HG02588 (cell line): ENCODE results near the gene TUFT1.

Experiments
- ATAC-seq: cut with Tn5 transposase; IDR thresholded peaks from one replicate; pipeline ENCODE4 v1.9.1; 2021; ENCODE audit warnings: mild to moderate bottlenecking, moderate library complexity; ENCODE audit not compliant: unreplicated experiment

The TUFT1 gene, protein sequence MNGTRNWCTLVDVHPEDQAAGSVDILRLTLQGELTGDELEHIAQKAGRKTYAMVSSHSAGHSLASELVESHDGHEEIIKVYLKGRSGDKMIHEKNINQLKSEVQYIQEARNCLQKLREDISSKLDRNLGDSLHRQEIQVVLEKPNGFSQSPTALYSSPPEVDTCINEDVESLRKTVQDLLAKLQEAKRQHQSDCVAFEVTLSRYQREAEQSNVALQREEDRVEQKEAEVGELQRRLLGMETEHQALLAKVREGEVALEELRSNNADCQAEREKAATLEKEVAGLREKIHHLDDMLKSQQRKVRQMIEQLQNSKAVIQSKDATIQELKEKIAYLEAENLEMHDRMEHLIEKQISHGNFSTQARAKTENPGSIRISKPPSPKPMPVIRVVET

DNA sequence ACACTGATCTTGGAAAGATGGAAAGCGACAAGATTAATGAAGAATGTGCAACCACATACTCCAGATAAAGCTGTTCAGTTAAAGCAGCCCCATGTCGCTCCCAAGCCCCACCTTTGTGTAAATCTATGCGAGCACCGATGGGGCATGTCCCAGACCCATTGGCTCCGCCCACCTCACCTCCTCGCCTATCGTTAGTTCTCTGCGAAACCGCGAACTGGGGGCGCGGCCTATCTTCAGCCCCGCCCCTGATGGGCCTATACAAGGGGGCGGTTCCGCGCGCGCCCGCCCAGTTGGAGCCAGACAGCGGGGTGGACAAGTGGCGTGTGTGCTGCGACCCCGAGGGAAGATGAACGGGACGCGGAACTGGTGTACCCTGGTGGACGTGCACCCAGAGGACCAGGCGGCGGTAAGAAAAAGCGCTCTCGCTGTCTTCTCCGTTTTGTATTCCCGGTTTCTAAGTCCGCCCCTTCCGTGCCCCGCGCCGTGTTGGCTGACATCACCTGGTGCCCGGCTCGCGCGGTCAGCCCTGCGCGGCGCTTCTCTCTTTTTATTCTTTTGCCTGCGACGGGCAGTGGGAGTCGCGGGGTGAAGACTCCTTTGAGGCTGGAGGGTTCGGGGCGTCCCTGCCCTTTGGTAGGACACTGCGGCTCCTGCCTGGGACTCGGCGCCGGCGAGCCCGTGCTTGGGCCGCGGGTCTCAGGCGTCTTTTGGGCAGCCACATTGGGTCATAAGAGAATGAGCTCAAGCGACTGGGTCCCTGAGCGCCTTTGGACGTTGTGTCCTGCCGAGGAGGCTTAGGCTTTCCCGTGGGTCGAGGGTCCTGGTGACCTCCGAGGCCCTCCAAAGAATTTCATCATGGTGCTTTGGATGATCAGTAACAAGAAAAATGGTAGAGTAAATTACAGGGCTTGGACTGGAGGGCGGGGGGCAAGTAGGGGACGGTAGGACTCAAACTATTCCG, at the start of gene TUFT1:
Gene TUFT1 (plus strand): TSS at position 289 of the 961 bp plus-strand sequence. CDS start 58 bp downstream, at position 347.
- ATAC-seq: peak; percentile 91

DNA sequence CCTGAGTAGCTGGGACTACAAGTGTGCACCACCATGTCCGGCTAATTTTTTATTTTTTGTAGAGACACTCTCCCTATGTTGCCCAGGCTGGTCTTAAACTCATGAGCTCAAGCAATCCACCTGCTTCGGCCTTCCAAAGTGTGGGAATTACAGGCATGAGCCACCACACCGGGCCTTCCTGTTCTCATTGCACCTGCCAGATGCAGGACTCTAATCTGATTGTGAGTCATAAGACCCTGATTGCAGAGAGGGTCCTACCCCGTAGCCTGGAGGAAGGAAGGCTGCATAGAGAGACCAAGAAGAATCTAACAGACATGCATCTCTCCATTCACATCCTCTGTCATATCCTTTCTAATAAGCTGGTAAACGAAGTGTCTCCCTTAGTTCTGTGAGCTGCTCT, 48.5 kb upstream of the TUFT1 start:
- ATAC-seq: no peak

DNA sequence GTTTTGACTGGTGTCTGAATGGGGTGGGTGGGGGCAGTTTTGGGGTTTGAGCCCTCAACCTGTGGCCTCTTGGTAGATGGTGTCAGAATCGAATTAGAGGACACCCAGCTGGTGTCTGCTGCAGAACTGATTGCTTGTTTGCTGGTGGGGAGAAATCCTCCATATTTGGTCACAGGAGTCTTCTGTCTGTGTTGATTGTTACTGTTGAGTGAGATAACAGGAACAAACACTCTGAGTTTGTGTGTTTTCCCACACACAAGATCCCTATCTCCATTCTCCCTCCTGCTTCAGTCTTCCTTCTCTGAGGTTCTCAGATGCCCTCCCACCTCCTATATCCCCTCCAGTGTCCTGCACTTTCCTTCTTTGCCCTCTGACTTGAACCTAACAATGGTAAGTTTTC, 48.0 kb upstream of the TUFT1 start:
- ATAC-seq: no peak

DNA sequence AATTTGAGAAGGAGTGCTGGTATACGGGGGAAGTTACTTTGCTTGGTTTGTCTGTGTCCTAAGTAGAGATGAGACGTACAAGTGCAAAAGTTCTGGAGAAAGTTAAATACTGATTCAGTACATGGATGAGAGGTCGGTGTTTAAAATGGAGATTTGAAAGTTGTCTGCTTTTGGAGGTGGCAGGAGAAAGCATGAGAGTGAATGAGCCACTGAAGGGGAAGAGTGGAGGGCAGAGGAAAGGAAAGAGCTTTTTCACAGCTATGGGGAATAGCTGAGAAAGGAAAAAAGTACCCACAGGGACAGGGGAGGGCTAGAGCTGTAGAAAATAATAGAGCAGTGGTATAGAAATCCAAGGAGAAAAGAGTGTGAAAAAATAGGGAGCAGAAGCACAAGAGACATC, 47.1 kb upstream of the TUFT1 start:
- no peak for ATAC-seq

DNA sequence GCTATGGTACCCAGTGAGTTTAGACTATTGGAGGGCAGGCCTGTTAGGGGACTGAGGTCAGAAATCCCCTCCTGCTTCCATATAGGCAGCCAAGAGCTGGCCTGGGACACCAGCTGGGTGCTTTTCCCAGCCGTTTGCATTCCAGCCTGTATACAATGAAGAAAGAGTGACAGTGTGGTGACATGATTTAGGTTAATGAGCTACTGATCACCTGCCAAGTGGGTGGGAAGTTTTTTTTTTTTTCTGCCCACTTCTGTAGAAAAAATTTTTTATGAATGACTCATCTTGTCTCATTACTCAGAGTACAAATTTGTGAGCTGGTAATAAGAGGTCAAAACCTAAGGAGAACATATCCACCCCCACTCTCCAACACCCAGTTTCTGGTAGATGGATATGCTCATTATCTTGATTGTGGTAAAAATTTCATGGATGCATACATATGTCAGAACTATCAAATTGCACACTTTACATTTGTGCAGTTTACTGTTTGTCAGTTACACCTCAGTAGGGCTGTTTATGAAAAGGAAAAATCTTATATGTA, 45.3 kb upstream of the TUFT1 start:
- ATAC-seq: no peak

DNA sequence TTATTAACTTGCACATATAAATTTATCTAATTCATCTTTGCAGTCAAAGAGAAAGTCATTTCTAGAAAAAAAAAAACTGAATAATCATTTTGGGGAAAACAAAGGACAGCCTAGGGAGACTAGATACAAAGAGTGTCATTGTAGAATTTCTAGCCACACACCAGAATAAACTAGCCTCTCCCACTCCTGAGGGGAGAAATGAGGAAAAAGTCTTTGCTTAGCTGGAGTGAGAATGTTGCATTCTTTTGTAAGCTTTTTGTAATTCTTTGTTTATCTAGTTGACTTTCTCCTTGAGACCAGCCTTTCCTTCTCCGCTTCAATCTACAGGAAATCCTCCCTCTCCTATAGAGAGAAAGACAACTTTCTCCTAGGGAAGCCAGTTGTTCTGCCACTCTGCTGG, 44.8 kb upstream of the TUFT1 start:
- no peak for ATAC-seq

DNA sequence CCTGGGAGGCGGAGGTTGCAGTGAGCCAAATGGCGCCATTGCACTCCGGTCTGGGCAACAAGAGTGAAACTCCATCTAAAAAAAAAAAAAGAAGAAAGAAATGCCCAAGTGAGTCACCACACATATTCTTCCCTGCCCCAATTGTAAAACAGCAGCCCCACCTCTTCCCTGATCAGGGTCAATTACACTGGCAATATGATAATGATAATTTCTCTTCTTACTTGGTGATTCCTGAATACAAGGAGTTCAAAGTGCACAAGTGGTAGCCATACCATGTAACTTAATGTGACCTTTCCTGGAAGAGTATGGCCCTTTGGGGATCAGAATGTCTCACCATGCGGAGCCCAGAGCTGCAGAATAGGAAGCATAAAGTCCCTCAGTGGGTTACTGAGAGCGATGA, 40.7 kb upstream of the TUFT1 start:
- ATAC-seq: no peak

DNA sequence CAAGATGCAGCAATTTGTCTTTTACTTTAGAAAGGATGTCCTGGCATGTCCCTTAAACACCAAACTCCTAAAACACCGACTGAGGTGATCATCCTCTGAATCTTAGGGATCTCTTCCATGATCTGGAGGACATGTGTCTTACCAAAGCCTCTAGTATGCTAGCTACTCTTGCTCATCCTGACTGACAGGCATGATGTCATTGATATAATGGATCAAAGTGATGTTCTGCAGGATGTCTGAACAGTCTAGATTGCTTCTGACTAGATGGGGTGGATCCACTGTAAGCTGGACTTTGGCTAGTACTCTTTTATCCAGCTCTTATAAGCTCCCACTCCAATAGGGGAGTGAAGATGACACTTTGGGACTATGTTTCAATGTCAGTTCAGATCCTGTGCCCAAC, 40.2 kb upstream of the TUFT1 start:
- no peak for ATAC-seq

DNA sequence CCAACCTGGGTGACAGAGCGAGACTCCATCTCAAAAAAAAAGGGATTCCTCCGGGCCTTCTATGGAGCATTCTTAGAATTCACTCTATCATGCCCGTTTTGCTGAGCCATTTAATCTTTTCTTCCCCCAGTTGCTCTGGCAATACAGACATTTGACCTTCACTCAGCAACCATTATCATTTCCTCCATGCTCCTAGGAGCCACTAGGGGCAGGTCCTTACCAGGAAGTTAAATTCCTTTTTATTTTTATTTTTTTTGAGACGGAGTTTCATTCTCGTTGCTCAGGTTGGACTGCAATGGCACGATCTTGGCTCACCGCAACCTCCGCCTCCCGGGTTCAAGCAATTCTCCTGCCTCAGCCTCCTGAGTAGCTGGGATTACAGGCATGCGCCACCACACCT, 38.6 kb upstream of the TUFT1 start:
- no peak for ATAC-seq

DNA sequence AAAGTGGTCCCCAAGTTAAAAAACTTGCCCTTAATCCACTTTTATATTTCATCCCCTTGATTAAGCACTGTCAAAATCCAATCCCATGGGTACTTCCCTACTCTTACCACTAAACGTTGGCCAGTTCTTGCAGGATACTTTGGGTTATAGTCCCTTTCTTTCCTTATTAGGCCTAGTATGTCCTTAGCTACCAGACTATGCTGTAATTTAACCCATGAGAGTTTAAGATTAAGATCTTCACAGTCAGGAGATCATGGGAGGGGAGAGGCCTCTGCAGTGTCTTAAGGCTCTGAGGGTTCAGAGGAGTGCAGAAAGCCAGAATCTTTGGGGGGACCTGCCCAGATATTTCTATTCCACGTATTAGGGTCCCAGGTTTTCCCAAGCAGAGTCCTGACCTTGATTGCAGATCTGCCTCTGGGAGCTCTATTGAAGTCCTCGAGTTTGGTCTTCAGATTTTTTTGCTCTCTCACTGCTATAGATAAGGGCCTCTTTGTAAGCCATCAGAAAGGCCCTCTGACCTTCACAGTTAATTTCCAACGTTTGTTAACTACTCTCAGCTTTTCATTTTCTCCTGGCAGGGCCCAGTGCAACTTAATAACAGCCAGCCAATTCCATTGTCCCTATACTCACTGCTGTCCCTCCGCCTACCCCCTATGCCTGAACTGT, 37.9 kb upstream of the TUFT1 start:
- ATAC-seq: no peak

DNA sequence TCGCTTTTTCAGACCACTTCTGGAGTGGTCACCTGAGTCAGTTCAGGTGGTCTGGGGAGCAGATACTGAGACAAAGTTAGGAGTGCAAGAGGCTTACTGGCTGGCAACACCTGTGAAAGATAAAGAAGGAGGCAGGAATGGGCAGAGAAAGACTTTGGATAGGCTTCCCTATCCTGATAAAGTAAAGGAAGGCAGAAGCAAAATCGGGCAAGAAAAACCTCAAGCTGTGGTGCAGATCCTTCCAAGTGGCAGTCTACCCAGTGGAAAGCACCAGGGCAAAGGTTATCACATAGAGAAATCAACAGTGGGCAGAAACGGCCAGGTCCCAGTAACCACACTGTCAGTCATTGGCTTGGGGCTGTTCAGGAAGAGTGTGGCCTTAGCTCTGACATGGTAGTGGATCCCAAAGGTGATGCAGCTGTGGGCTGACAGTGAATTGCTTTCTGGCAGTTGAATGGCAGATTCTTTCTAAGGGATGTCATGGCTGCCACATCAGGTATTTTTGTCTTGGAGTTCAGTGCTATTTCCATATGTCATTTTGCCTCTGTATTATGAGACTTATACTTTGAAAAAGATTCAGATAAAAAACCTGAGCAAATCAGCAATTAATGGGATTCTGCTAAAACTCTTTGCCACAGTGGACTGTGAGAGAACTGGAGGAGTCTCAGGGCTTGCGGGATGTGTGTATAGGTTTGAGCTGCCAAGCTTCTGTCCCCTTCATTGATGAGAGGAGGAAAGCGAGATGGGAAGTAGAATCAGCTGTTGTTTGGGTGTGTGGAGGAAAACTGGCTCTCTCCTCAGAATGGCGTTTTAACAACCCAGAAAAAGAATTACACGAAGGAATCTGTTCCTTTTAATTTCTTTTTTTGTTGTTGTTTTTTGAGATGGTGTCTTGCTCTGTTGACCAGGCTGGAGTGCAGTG, 37.0 kb upstream of the TUFT1 start:
- ATAC-seq: no peak

DNA sequence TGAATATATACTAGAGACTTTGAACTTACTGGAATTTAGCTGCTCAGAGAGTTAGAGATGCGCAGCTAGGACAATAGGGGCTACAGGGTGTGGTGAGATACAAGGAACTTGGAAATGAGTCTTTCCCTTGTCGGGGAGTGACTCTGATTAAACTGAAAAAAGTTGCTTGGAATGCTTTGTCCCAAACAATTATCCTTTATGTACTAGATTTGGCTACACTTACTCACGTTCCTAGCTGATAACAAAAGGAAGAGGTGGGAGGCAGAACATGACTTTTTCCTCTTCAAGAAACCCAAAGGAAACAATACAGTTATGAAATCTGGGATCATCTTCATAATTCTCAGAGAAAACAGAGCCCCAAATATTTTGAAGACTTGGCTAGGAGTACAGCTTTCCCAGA, 35.9 kb upstream of the TUFT1 start:
- ATAC-seq: no peak

DNA sequence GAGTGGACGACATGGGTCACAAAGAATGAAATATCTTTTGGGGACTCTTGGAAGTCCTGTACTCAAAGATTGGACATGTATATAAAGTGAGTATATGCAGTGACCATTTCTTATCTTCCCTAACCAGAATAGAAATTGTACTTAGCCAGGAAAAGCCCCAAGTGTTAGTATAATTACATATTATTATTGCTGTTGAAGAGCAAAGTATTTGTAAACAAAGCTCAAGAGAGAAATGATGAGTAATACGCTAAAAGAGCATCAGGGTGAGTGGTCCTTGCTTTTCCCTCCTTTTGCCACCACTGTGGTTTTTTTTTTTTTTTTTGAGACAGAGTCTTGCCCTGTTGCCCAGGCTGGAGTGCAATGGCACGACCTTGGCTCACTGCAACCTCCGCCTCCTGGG, 35.4 kb upstream of the TUFT1 start:
- ATAC-seq: no peak

DNA sequence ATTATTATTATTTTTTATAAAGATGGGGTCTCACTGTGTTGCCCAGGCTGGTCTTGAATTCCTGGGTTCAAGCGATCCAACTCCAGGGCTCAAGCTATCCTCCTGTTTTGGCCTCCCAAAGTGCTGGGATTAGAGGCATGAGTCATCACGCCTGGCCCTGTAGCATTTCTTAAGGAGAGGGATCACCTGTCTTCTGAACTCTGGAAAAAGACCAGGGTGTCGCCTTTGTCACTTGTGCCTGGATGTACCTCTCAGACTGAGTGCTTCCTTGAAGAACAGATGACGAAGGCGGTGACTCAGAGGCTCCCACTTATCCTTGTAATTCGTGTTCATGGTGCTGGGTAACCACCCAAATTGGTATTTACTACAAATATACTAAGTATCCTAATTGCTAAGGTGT, 31.3 kb upstream of the TUFT1 start:
- no peak for ATAC-seq

DNA sequence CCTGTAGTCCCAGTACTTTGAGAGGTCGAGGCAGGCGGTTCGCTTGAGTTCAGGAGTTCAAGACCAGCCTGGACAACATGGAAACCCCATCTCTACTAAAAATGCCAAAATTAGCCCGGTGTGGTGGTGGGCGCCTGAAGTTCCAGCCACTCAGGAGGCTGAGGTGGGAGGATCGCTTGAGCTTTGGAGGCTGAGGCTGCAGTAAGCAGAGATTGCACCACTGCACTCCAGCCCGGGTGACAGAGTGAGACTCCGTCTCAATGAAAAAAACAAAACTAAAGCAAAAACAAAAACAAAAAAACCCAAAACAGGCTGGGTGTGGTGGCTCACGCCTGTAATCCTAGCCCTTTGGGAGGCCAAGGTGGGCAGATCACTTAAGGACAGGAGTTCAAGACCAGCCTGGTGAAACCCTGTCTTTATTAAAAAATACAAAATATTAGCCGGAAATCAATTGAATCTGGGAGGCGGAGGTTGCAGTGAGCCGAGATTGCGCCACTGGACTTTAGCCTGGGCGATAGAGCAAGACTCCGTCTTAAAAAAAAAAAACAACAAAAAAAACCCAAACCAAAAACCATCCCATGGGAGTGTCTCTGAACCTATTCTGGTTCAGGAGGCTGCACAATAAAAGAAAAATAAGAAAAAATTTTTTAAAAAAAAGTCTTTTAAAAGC, 30.6 kb upstream of the TUFT1 start:
- ATAC-seq: no peak

DNA sequence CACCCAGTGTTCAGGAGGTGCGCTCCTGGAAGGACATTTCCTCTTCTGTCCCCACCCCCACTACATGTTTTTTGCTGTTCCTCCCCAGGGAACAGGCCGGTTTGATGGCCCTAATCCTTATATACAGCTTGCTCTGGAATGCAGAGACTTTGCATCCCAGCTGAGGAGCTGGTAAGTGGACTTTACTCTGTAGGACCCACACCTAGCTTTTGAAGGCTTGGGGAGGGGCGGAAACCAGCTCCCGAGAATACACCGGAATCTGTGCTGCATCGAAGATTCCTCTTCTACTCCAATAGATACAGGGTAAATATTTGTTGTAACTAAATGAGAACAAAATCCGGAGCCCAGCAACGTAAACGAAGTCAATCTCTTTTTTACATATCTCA, 30.1 kb upstream of the TUFT1 start:
- no peak for ATAC-seq

DNA sequence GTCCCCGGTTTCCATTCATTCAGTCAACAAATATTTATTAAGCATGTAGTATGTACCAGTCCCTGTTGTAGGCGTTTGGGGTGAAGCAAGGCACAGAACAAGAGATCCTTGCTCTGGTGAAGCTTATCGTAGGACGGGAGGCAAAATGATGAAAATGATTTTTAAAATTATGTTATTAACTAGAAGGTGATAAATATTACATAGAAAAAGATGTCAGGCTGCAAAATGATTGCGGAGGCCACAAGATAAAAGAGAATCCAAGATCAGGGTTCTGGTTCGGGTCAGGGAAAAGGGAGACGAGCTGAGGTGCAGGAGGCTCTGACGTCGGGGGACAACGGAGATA, 29.5 kb upstream of the TUFT1 start:
- ATAC-seq: no peak

DNA sequence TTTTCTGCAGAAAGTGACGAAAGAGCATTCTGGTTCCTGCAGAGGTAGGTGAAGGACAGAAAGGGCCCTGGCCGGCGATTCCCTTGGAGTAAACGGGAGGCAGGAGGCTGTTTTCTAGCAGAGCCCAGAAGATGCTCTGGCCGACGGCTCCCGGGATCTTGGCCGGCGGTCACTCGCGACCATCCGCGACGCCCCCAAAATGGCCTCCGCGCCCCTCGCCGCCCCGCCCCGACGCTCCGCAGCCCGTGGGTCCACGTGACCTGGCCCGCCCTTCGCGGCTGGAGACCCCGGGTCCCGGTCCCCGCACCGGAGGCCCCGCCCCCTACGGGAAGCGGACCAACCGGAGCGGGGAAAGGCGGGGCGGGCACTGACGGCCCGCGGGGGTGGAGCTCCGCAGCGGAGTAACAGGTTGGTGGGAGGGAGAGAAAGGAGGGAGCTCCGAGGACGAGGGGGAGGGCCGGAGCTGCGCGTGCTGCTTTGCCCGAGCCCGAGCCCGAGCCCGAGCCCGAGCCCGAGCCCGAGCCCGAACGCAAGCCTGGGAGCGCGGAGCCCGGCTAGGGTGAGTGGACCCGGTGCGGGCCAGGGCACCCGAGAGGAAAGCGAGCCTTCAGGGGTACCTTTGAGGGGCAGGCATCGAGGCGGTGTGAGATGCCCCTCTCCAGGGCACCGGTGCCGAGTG, 29.0 kb upstream of the TUFT1 start, which contains the start of gene CGN:
Gene CGN (plus strand): TSS at position 431 of the 679 bp plus-strand sequence. CDS start 7,133 bp downstream, outside the sequence.
- peak; percentile 80 for ATAC-seq

DNA sequence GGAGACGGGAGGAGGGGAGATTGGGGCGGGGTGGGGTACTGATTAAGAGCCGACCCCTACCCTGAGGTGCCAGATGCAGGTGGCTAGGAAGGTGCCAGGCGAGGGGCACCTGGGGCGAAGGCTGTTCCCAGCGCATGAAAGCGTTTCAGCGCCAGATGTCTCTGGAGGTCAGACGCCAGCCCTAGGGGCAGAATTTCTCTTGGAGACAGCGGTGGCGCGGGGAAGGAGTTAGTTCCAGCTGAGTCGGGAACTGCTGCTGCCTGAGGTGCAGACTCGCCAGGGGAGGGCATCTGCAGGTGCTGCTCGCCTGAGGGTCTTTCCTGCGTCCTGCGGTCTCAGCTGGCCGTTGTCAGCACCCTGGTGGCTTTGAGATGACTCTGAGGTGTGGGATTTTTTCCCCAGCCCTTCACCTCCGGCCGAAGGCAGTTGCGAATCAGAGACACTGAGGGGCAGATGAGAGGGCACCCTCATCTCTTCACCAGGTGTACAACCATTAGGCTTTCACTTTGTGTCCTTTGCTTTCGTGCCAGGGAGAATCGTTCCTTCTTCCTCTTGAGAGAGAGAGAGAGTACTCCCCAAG, 28.4 kb upstream of the TUFT1 start:
- ATAC-seq: peak; percentile 11
